CD4-positive, alpha-beta T cell (primary cell): ENCODE results near the gene SENP7. TPM values are rescaled to one million over a fixed set of nuclear protein-coding genes. Genes with fewer than 3 reads are reported as not detected.
A peak's percentile ranks its signal among the peaks of the same experiment; 100 is the strongest.

ENCODE experiments used
- ATAC-seq: fragments of 200-7000 bp; cut with Tn5 transposase; one replicate; pipeline ENCODE4 v1.10.0; 2022; ENCODE audit warnings: mild to moderate bottlenecking; ENCODE audit not compliant: poor library complexity
- CTCF ChIA-PET: fragments of 350-600 bp; sonication (Branson Sonifier 250); formaldehyde crosslinking; loops from one replicate; lab custom pipeline; 2021; ENCODE audit warnings: antibody characterized with exemption, inconsistent platforms; lab: Charles Lee
- POLR2A ChIA-PET: fragments of 350-600 bp; sonication (Branson Sonifier 250); formaldehyde crosslinking; loops from one replicate; lab custom pipeline; 2021; ENCODE audit warnings: antibody characterized with exemption, inconsistent platforms; lab: Charles Lee
- DNase-seq, 14 experiments: peaks; one replicate each; pipeline ENCODE4 v3.0.0-alpha.2; 2013 to 2020; ENCODE audit warnings: mixed read lengths in 2 of 14
- H3K27ac ChIP-seq, 2 donors: one replicate each; pipeline versions ENCODE4 v1.5.1 to v1.7.0; 2013; ENCODE audit warnings: low read length in 2 of 2, low read depth in 1 of 2, mild to moderate bottlenecking in 1 of 2
- H3K27me3 ChIP-seq, 2 experiments: 1 replicate in 1 of 2; 2 replicates in 1 of 2; pipeline versions ENCODE4 v1.6.1 to v1.7.0; 2013; ENCODE audit warnings: low read length in 2 of 2, control low read depth in 1 of 2, mild to moderate bottlenecking in 1 of 2, moderate library complexity in 1 of 2; ENCODE audit not compliant: insufficient read depth in 2 of 2, control insufficient read depth in 1 of 2
- H3K36me3 ChIP-seq: one replicate; pipeline ENCODE4 v1.6.1; 2013; ENCODE audit warnings: low read length, control low read depth; ENCODE audit not compliant: insufficient read depth
- H3K4me1 ChIP-seq: one replicate; pipeline ENCODE4 v1.6.1; 2013; ENCODE audit warnings: low read length, control low read depth; ENCODE audit not compliant: insufficient read depth
- H3K4me3 ChIP-seq: one replicate; pipeline ENCODE4 v1.5.1; 2013; ENCODE audit warnings: mild to moderate bottlenecking, low read length, moderate library complexity
- H3K9me3 ChIP-seq, 2 experiments: 1 replicate in 1 of 2; 2 replicates in 1 of 2; pipeline versions ENCODE4 v1.6.1 to v1.7.0; 2013; ENCODE audit warnings: low read length in 2 of 2, mild to moderate bottlenecking in 2 of 2, control low read depth in 1 of 2, moderate library complexity in 1 of 2; ENCODE audit not compliant: control insufficient read depth in 1 of 2, insufficient read depth in 1 of 2
- H3K27ac Mint-ChIP-seq: one replicate; pipeline ENCODE4 v1.8.0; 2020; ENCODE audit warnings: mixed read lengths
- H3K27me3 Mint-ChIP-seq: one replicate; pipeline ENCODE4 v1.8.0; 2021; ENCODE audit warnings: mixed read lengths
- H3K36me3 Mint-ChIP-seq: one replicate; pipeline ENCODE4 v1.8.0; 2021; ENCODE audit warnings: low read depth, mixed read lengths
- H3K4me1 Mint-ChIP-seq: one replicate; pipeline ENCODE4 v1.8.0; 2021; ENCODE audit warnings: low read depth, mixed read lengths
- H3K4me3 Mint-ChIP-seq: one replicate; pipeline ENCODE4 v1.8.0; 2020; ENCODE audit warnings: mild to moderate bottlenecking, mixed read lengths
- H3K9me3 Mint-ChIP-seq: one replicate; pipeline ENCODE4 v1.8.0; 2020; ENCODE audit warnings: mixed read lengths
- CTCF ChIP-seq: fragments of 200-600 bp; IDR thresholded peaks from one replicate; pipeline ENCODE4 v1.8.0; 2022; ENCODE audit warnings: antibody characterized with exemption, mild to moderate bottlenecking
- intact Hi-C, 2 experiments: fragments of 100-400 bp; cut with DNase I in 1 of 2; cut with micrococcal nuclease in 1 of 2; formaldehyde crosslinking; loops; one replicate each; pipeline versions ENCODE4 v1.15.1 to v1.9.0; 2023 to 2025; cut with DNase I, micrococcal nuclease
- total RNA-seq, 174 experiments: library from RNA in 2 of 174; stranded (reverse) in 2 of 174; gene quantifications; one replicate each; pipeline ENCODE4 v1.2.3 and lab custom pipeline; 2021 to 2026

The SENP7 gene
- total RNA-seq, 2 experiments from 2014 or later = 37.5 to 39.3 TPM

GRCh38 chr3:101497803-101498202 lies 15.2 kb downstream of the SENP7 start:
- Mint-ChIP-seq H3K36me3 (peaks cover 88% of the 10 kb centered on the region), H3K4me1 (peaks cover 81% of the 10 kb centered on the region), H3K9me3 (peaks cover 2% of the 10 kb centered on the region), H3K4me3 (no peak overlapping the region), H3K27me3 (no peaks in the 10 kb centered on the region), H3K27ac (peak overlapping the region; percentile 73)
- no peak for TF ChIP-seq CTCF
- H3K4me1 ChIP-seq = peaks cover 3% of the 10 kb centered on the region
- H3K27me3 ChIP-seq = no peaks in the 10 kb centered on the region
- CTCF ChIA-PET = no interaction called here
- no peak overlapping the region for H3K4me3 ChIP-seq
- intact Hi-C loops = loop anchor here in 1 of 2 experiments (5.0 kb wide), 1 partner anchor 36 kb away; no protein-coding TSS in a partner anchor
- H3K27ac ChIP-seq = no peak overlapping the region
- H3K36me3 ChIP-seq = peaks cover 46% of the 10 kb centered on the region
- POLR2A ChIA-PET = interaction anchor here (0.8 kb wide), 1 partner anchor 22 kb away, joined by 5 read pairs; no protein-coding TSS in a partner anchor
- DNase-seq (no peak), ATAC-seq (no peak)
- H3K9me3 ChIP-seq = no peaks in the 10 kb centered on the region

GRCh38 chr3:101495552-101495951 lies 17.5 kb downstream of the SENP7 start:
- Mint-ChIP-seq H3K27ac (peak overlapping the region; percentile 40), H3K4me1 (peaks cover 68% of the 10 kb centered on the region), H3K36me3 (peaks cover 81% of the 10 kb centered on the region), H3K4me3 (no peak overlapping the region), H3K9me3 (peaks cover 2% of the 10 kb centered on the region), H3K27me3 (no peaks in the 10 kb centered on the region)
- ChIA-PET POLR2A (interaction anchor here (0.6 to 2.3 kb wide), 3 partner anchors 17 to 25 kb away, joined by 3 to 6 read pairs (median 4); no protein-coding TSS in a partner anchor), CTCF (no interaction called here)
- no peak for ATAC-seq
- TF ChIP-seq CTCF = no peak
- H3K4me3 ChIP-seq = no peak overlapping the region
- no peak for DNase-seq
- intact Hi-C loops = loop anchor here in 1 of 2 experiments (5.0 kb wide), 1 partner anchor 33 kb away; no protein-coding TSS in a partner anchor
- H3K4me1 ChIP-seq = peaks cover 3% of the 10 kb centered on the region
- H3K27ac ChIP-seq = no peak overlapping the region
- H3K36me3 ChIP-seq = peaks cover 45% of the 10 kb centered on the region
- peaks cover 0 to 3% of the 10 kb centered on the region in 2 experiments for H3K9me3 ChIP-seq
- no peaks in the 10 kb centered on the region for H3K27me3 ChIP-seq

- Mint-ChIP-seq H3K27me3 (no peaks in the 10 kb centered on the region), H3K36me3 (peaks cover 95% of the 10 kb centered on the region), H3K4me1 (peaks cover 78% of the 10 kb centered on the region), H3K27ac (peak overlapping the region; percentile 79), H3K4me3 (no peak overlapping the region), H3K9me3 (peaks cover 2% of the 10 kb centered on the region)
- no peak for ATAC-seq
- TF ChIP-seq CTCF = no peak
- intact Hi-C loops = no loop called here
- H3K4me3 ChIP-seq = no peak overlapping the region
- H3K27ac ChIP-seq = no peak overlapping the region
- no peaks in the 10 kb centered on the region for H3K4me1 ChIP-seq
- H3K9me3 ChIP-seq = no peaks in the 10 kb centered on the region
- DNase-seq = no peak
- H3K36me3 ChIP-seq = peaks cover 35% of the 10 kb centered on the region
- CTCF ChIA-PET = no interaction called here
- POLR2A ChIA-PET = interaction anchor here (1.5 kb wide), 1 partner anchor 19 kb away, joined by 3 read pairs; no protein-coding TSS in a partner anchor
- no peaks in the 10 kb centered on the region for H3K27me3 ChIP-seq
Observed at GRCh38 chr3:101484805-101485620, 28.0 kb downstream of the SENP7 start.
